Inflammatory macrophage treated with lipopolysaccharide for 4 hours (primary cell): ENCODE data around the gene C5orf15.
"Not testable (repeated sequence)": the region's sequence is repeated elsewhere in the genome, so short reads cannot be mapped to it uniquely, and the experiment has no call there.

Experiments used
- DNase-seq: peaks from one replicate; pipeline ENCODE4 v3.0.0-alpha.2; 2020

Gene C5orf15

DNA sequence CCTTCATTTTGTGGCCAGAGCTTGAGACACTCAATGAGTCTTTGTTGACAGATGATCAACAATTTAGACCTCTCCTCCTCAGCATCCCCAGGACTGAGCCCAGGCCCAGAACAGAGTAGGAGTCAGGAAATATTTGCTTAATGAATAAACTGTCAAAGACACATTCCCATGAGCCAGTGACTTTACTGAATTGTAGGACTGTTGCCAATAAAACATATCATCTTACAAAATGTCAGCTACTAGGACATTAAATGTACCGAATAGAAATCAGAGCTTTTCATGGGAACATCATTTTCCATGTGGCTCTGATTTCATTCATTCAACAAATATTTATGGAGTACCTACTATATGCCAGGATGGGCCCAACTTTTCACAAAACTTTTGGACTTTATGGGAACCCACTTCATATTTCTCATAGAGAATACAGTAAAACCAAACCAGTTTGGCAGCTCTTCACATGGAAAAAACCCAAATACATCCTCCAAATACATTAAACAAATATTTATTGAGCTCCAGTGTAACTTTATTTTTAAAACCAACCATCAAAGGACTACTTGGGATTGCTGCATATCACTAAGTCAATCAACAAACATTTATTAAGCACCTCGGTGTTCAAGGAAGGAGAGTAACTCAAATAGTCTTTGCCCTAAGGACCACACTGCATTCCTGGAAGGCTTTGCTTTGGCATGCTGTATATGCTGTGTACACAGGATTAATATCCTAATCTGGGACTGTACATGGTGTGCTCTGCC, 24.9 kb upstream of the C5orf15 start:
- DNase-seq: no peak

GRCh38 chr5:133992429-133993155, 24.2 kb upstream of the C5orf15 start:
- DNase-seq: no peak

DNA sequence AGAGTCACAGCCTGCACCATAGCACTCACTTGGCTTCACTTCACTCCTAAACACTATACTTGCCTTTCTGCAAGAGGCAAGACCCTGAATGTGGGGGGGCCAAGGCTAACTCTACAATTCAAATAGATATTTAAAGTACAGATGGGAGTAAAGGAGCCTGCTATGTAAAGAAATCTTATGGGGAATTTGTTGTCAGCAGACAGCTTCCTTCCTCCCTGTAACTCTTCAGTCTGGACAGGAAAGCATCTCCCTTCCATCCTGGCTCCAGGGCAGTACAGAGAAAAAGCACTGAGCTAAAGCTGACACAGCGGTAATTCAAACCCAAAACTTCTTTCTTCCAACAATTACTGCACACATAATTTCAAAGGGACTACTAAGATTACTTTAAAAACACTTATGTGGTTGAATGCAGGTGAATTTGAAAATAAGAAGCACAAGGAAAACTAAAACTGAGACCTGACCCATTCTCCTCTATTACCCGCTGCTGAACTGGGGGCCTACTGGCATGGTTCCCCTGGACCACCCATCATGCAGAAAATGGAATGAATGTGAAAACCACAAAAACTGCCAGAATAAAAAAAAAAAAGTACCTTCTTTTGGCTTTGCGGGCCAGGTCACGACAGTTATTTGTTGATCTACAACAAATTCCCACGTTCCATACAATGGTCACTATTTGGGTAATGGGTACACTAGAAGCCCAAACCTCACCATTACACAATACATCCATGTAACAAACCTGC, 22.9 kb upstream of the C5orf15 start:
- DNase-seq: no peak

- DNase-seq: no peak
Observed at GRCh38 chr5:133990396-133990795, 22.0 kb upstream of the C5orf15 start.

DNA sequence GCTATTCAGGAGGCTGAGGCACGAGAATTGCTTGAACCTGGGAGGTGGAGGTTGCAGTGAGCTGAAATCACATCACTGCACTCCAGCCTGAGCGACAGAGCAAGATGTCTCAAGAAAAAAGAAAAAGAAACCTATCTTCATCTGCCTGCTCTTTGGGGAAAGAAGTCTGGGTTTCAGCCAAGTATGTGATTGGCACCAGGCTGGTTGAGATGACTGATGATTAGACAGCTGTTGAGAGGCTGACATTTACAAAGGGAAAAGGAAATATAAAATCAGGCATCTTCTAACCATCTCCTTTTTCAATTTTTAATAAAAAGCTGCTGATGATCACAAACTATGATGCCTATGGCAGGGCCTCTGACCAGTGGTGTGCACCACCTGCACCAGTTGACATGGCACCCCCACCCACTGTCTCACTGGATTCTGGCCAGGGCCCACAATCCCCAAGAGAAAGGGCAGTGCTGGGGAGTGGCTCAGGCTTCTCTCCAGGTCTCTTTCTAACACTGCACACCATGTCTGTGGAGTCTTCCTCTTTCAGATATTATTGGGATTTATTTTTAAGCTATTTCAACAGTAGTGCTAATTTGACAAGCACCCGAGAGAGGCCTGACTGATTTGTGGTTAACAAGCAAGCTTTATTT, 17.2 kb upstream of the C5orf15 start:
- no peak for DNase-seq

DNA sequence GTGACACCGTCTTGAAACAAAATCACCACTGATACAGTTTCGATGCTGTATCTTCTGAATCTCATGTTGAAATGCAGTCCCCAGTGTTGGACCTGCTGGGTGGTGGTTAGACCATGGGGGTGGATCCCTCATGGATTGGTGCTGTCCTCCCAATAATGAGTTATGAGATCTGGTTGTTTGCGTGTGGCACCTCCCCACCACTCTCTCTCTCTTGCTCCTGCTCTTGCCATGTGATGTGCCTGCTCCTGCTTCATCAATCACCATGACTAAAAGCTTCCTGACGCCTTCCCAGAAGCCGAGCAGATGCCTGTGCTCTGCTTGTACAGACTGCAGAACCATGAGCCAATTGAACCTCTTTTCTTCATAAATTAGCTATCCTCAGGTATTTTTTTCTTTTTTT, 15.2 kb upstream of the C5orf15 start:
- no peak for DNase-seq

DNA sequence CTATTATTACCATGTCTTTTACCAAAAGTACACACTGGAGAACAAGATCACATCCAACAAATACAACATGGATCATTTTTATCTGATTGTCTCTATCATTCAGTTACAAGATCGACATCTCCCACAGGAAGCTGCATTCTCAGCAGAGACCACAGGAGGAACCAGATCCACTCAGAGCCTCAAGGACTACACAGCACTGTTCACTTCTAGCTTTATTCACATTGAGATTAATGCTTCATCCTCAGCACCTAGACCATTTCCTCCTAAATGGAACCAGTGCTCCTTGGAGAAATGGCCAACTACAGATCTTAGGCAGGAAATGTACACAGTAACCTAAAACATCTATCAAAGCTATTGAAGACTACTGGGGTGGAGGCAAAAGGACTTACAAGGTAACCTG, 13.3 kb upstream of the C5orf15 start:
- no peak for DNase-seq

GRCh38 chr5:133980652-133981051, 12.2 kb upstream of the C5orf15 start:
- DNase-seq: no peak

- no peak for DNase-seq
Observed at GRCh38 chr5:133978943-133979342, 10.5 kb upstream of the C5orf15 start.

- peak; percentile 81 for DNase-seq
Observed at GRCh38 chr5:133977858-133978257, 9.4 kb upstream of the C5orf15 start.

GRCh38 chr5:133977161-133977787, 8.8 kb upstream of the C5orf15 start:
- DNase-seq: peak; percentile 90

GRCh38 chr5:133975546-133975945, 7.1 kb upstream of the C5orf15 start:
- DNase-seq: not testable (repeated sequence)

DNA sequence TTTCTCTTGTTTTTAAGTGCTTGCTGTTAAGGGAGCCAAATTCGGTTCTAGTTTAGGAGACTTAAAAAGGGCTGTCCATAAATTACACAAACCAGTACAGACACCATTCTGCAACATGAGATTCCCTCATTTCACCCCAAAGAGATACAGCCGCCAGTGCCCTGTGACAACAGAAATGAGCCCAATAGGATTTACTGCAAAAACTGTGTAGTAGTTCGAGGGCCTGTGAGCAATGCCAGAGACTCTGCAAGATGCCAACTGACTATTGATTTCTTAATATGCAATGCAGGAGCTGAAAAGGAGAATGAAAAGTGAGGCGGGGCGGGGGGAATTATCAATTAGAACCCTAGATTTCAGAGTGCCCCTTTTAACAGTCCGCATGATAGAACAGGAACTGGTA, 5.7 kb upstream of the C5orf15 start:
- no peak for DNase-seq

- DNase-seq: peak; percentile 42
Observed at GRCh38 chr5:133970325-133970909, 2.0 kb upstream of the C5orf15 start.

GRCh38 chr5:133969654-133970324, 1.4 kb upstream of the C5orf15 start:
- DNase-seq: peak; percentile 6

GRCh38 chr5:133967698-133968203, 674 bp downstream of the C5orf15 start:
- peak; percentile 90 for DNase-seq

DNA sequence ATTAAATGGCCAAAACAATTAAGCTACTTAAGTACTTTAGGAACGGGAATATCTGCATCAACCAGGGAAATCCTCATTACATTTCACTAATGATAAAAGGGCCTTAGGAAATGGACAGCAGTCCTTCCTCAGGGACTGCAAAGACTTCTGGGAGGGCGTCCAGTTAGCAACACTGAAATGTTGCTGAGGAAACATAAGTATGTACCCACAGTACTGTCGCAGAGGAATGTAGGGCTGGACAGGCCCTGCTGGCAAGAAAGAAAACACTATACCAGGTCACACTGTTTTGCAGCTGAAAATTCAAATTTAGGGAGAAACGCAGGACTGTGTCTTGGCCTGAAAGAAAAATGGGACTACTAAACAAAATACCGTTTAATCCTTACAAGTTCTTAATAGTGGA, 1.3 kb downstream of the C5orf15 start:
- no peak for DNase-seq

DNA sequence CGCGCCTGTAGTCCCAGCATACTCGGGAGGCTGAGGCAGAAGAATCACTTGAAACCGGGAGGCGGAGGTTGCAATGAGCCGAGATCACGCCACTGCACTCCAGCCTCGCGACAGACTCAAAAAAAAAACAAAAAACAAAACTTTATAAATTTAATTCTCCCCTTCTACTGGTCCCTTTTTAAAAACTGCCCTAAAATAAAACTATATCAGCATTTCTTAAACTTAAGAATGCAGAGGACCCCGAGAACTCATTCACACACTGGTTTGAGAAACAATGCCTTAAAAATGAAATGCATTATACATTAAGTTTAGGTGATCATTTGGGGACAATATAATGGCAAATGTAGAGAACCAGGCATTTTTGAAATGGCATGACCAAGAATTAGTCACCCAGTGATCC, 2.3 kb downstream of the C5orf15 start:
- DNase-seq: no peak

- DNase-seq: no peak
Observed at GRCh38 chr5:133963493-133964128, 4.8 kb downstream of the C5orf15 start.

DNA sequence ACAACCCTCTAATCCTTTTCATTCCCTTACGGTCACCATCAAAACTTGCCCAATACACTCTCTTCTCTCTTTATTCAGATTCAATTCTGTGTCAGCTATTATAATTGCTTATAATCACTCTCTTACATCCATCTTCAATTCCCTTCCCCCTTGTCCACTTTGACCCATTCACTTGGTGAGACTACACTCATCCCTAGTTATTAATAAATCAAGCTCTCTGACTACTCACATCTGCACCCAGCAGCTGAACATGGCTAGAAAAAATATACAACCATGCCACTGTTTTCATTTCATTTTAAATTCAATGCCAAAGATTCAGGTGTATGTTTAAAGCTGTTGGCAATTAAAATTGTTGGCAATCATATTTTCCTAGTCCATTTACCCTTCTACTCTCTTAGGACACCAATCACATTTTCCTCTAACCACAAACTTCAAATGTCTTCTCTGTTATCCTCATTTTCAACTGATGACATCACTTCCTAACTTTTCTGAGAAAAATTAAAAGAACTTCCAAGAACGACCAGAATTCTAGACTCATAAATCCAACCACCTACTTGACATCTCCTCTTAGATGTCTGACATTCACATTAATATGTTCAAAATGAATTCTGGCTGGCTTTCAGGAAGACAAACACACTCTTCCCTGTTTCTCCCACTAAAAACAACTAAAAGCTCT, 5.5 kb downstream of the C5orf15 start:
- no peak for DNase-seq
